Prostate gland (tissue), 2 donors: ENCODE results near the gene TIMM17A.

ENCODE experiments used
- CTCF ChIP-seq, 4 experiments: fragments of 200-600 bp in 2 of 4; fragments of 450-650 bp in 2 of 4; sonication (generic) in 2 of 4; IDR thresholded peaks; 1 replicate in 3 of 4; 2 replicates in 1 of 4; pipeline ENCODE4 v1.5.1; 2016 to 2019; ENCODE audit warnings: antibody characterized with exemption in 4 of 4, mild to moderate bottlenecking in 2 of 4, moderate library complexity in 2 of 4
- POLR2A ChIP-seq: fragments of 450-650 bp; IDR thresholded peaks from one replicate; pipeline ENCODE4 v1.6.1; 2016; ENCODE audit warnings: antibody characterized with exemption, mild to moderate bottlenecking

DNA sequence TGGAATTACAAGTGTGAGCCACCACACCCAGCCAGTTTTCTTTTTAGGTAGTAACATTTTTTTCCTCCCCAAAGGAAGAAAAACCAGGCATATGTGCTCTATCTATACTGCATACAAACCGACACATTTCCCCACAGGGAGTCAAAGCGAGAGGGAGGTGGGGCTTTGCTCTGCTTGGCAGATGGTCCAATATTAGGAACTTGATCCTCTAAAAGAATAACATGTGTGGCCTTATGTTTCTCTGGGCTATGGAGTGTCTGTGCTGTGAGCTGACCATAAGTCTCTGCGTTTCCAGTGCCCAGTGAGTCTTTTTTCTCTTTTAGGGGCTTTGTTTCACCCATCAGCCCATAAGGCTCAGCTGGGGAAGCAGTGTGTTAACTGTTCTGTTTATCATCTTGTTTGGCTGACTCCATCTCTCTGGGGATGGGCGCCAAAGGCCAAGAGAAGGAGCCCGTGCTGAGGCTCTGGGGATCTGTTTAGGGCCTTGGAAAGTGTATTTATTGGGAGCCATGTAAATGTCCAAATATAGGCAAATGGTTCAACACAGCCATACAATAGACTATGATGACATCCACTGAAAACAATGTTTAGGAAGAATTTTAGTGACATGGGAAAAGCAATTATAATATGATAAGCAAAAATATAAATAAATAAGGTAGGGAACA lies 29.2 kb upstream of the TIMM17A start:
- TF ChIP-seq CTCF (IDR thresholded peaks at IDR 0.05), result no peak
- no peak for TF ChIP-seq POLR2A
